A549 (cell line): Measurements from ENCODE around the gene COQ6. TPM values are rescaled to one million over a fixed set of nuclear protein-coding genes. Genes with fewer than 3 reads are reported as not detected.

Source experiments
- ATAC-seq, 2 experiments: fragments of 200-7000 bp in 1 of 2; fragments of >200 bp in 1 of 2; cut with Nextera tagmentation in 1 of 2; cut with Tn5 transposase in 1 of 2; 3 replicates each; pipeline versions ENCODE4 v1.8.0 to v1.9.1; 2018 to 2020; ENCODE audit warnings: mild to moderate bottlenecking in 1 of 2, moderate library complexity in 1 of 2
- CTCF ChIA-PET: fragments of 300-600 bp; sonication (Branson Sonifier 250); formaldehyde crosslinking; extraction: SDS; loops from one replicate; lab custom pipeline; 2021; ENCODE audit warnings: antibody characterized with exemption, inconsistent platforms; lab: Yijun Ruan, JAX
- POLR2A ChIA-PET: fragments of 350-600 bp; formaldehyde crosslinking; extraction: SDS; loops from one replicate; lab custom pipeline; 2021; ENCODE audit warnings: antibody characterized with exemption, inconsistent platforms; lab: Yijun Ruan, JAX
- DNase-seq, 2 experiments: peaks; one replicate each; pipeline versions ENCODE4 v3.0.0 to v3.0.0-alpha.2; 2011 to 2016; ENCODE audit warnings: low read depth in 1 of 2, low spot score in 1 of 2
- FAIRE-seq: peaks from 2 replicates; lab custom pipeline; 2011; peaks lifted over from hg19 to GRCh38; lab: Jason Lieb, UNC
- H3K27ac ChIP-seq, 2 experiments: fragments of >200 bp; sonication (Bioruptor Twin); formaldehyde crosslinking; 3 replicates each; pipeline ENCODE4 v1.5.1; 2016 to 2017
- H3K4me1 ChIP-seq: fragments of >200 bp; sonication (Bioruptor Twin); formaldehyde crosslinking; 3 replicates; pipeline ENCODE4 v1.6.1; 2016
- H3K4me2 ChIP-seq: fragments of >200 bp; sonication (Bioruptor Twin); formaldehyde crosslinking; 3 replicates; pipeline ENCODE4 v1.6.1; 2016
- H3K4me3 ChIP-seq: fragments of >200 bp; sonication (Bioruptor Twin); formaldehyde crosslinking; 3 replicates; pipeline ENCODE4 v1.5.1; 2016
- H3K9me3 ChIP-seq: fragments of >200 bp; sonication (Bioruptor Twin); formaldehyde crosslinking; 3 replicates; pipeline ENCODE4 v1.6.1; 2016
- ATOH8 ChIP-seq: fragments of 250-450 bp; sonication (Bioruptor Pico); IDR thresholded peaks from 2 replicates; pipeline ENCODE4 v1.5.0; 2020; ENCODE audit warnings: low read depth, mild to moderate bottlenecking, moderate library complexity
- BCL3 ChIP-seq: fragments of >200 bp; sonication (Bioruptor Twin); formaldehyde crosslinking; IDR thresholded peaks from 3 replicates; pipeline ENCODE4 v1.6.1; 2016
- BHLHE40 ChIP-seq: IDR thresholded peaks from 2 replicates; pipeline ENCODE4 v1.6.1; 2012; ENCODE audit warnings: low read depth, low read length, inconsistent platforms
- CBX2 ChIP-seq: fragments of 200-600 bp; sonication (generic); IDR thresholded peaks from 2 replicates; pipeline ENCODE4 v1.6.1; 2016; ENCODE audit warnings: low read depth, mild to moderate bottlenecking, borderline replicate concordance
- CEBPB ChIP-seq, 2 experiments: fragments of >200 bp in 1 of 2; sonication (Bioruptor Twin) in 1 of 2; formaldehyde crosslinking in 1 of 2; IDR thresholded peaks; 2 replicates each; pipeline ENCODE4 v1.6.1; 2012 to 2016
- CHD2 ChIP-seq: fragments of 150-350 bp; IDR thresholded peaks from 2 replicates; pipeline ENCODE4 v1.6.1; 2014; ENCODE audit warnings: low read length; ENCODE audit not compliant: partially characterized antibody
- CHD4 ChIP-seq: fragments of 200-600 bp; sonication (generic); IDR thresholded peaks from 2 replicates; pipeline ENCODE4 v1.6.1; 2016; ENCODE audit warnings: antibody characterized with exemption, mild to moderate bottlenecking, borderline replicate concordance
- EHF ChIP-seq: fragments of 250-450 bp; sonication (Bioruptor Pico); IDR thresholded peaks from 2 replicates; pipeline ENCODE4 v1.5.0; 2020; ENCODE audit warnings: mild to moderate bottlenecking
- FOSB ChIP-seq: fragments of 250-450 bp; sonication (Bioruptor Pico); IDR thresholded peaks from 2 replicates; pipeline ENCODE4 v1.5.0; 2020; ENCODE audit warnings: mild to moderate bottlenecking, moderate library complexity
- FOSL2 ChIP-seq, 2 experiments: fragments of 450-650 bp in 1 of 2; fragments of >200 bp in 1 of 2; sonication (Bioruptor Twin) in 1 of 2; formaldehyde crosslinking; IDR thresholded peaks; 2 replicates each; pipeline versions ENCODE4 v1.5.0 to v1.6.1; 2016 to 2020; ENCODE audit warnings: mild to moderate bottlenecking in 1 of 2, moderate library complexity in 1 of 2
- FOXS1 ChIP-seq: fragments of 250-450 bp; sonication (Bioruptor Pico); IDR thresholded peaks from 2 replicates; pipeline ENCODE4 v1.5.0; 2020; ENCODE audit warnings: mild to moderate bottlenecking, moderate library complexity
- HES2 ChIP-seq: fragments of >200 bp; sonication (Bioruptor Twin); formaldehyde crosslinking; IDR thresholded peaks from 2 replicates; pipeline ENCODE4 v1.6.1; 2016
- HOXB5 ChIP-seq: fragments of 250-450 bp; sonication (Bioruptor Pico); IDR thresholded peaks from 2 replicates; pipeline ENCODE4 v1.5.0; 2020; ENCODE audit warnings: mild to moderate bottlenecking, moderate library complexity
- JUN ChIP-seq, 2 experiments: fragments of >200 bp; sonication (Bioruptor Twin); formaldehyde crosslinking; IDR thresholded peaks; 2 replicates in 1 of 2; 3 replicates in 1 of 2; pipeline ENCODE4 v1.6.1; 2016 to 2017
- JUNB ChIP-seq: fragments of >200 bp; sonication (Bioruptor Twin); formaldehyde crosslinking; IDR thresholded peaks from 2 replicates; pipeline ENCODE4 v1.6.1; 2016
- MAFK ChIP-seq: fragments of 450-650 bp; IDR thresholded peaks from 2 replicates; pipeline ENCODE4 v1.6.1; 2014; ENCODE audit not compliant: partially characterized antibody
- MAZ ChIP-seq: fragments of 150-350 bp; IDR thresholded peaks from 2 replicates; pipeline ENCODE4 v1.6.1; 2014; ENCODE audit warnings: antibody characterized with exemption, low read depth, low read length, borderline replicate concordance
- MYC ChIP-seq: IDR thresholded peaks from 2 replicates; pipeline ENCODE4 v1.6.1; 2012; ENCODE audit warnings: mild to moderate bottlenecking, inconsistent platforms, low read length, improper control_type of control experiment, borderline replicate concordance
- NPAS2 ChIP-seq: fragments of 250-450 bp; sonication (Bioruptor Pico); IDR thresholded peaks from 2 replicates; pipeline ENCODE4 v1.8.0; 2022; ENCODE audit warnings: mild to moderate bottlenecking, moderate library complexity, borderline replicate concordance
- NR3C1 ChIP-seq: fragments of >200 bp; sonication (Bioruptor Twin); formaldehyde crosslinking; IDR thresholded peaks from 3 replicates; pipeline ENCODE4 v1.6.1; 2017
- PHF8 ChIP-seq: fragments of 200-600 bp; sonication (generic); IDR thresholded peaks from 2 replicates; pipeline ENCODE4 v1.6.1; 2016; ENCODE audit warnings: low read depth, mild to moderate bottlenecking, antibody characterized with exemption, moderate library complexity, borderline replicate concordance
- POLR2AphosphoS2 ChIP-seq: conservative IDR thresholded peaks from 2 replicates; pipeline ENCODE4 v1.6.1; 2012; ENCODE audit warnings: low read length, improper control_type of control experiment, inconsistent platforms
- RAD21 ChIP-seq, 2 experiments: fragments of >200 bp in 1 of 2; sonication (Bioruptor Twin) in 1 of 2; formaldehyde crosslinking in 1 of 2; IDR thresholded peaks in 1 of 2; conservative IDR thresholded peaks in 1 of 2; 2 replicates in 1 of 2; 3 replicates in 1 of 2; pipeline ENCODE4 v1.6.1; 2012 to 2018; ENCODE audit warnings: inconsistent platforms in 1 of 2
- SMC3 ChIP-seq: fragments of >200 bp; sonication (Bioruptor Twin); formaldehyde crosslinking; IDR thresholded peaks from 3 replicates; pipeline ENCODE4 v1.6.1; 2018; ENCODE audit warnings: inconsistent platforms
- SREBF2 ChIP-seq: fragments of 450-650 bp; IDR thresholded peaks from 2 replicates; pipeline ENCODE4 v1.6.1; 2014; ENCODE audit warnings: mild to moderate bottlenecking, moderate library complexity
- TP53 ChIP-seq: fragments of 250-450 bp; sonication (Bioruptor Pico); IDR thresholded peaks from 2 replicates; pipeline ENCODE4 v1.5.0; 2021; ENCODE audit warnings: mild to moderate bottlenecking, moderate library complexity
- ZNF302 ChIP-seq: fragments of 250-450 bp; sonication (Bioruptor Pico); IDR thresholded peaks from 2 replicates; pipeline ENCODE4 v1.9.0; 2021; ENCODE audit warnings: inconsistent platforms, mild to moderate bottlenecking, moderate library complexity
- WGBS: methylation state at CpG from one replicate; pipeline ENCODE4 v1.1.6; 2017; ENCODE audit errors: missing lambda C conversion rate; 5-methylcytosine and 5-hydroxymethylcytosine counted together
- polyA plus RNA-seq, 4 experiments: library from polyadenylated mRNA; depleted of rRNA in 3 of 4; stranded (reverse); fragments of >200 nt; fragmentation: RNase III in 1 of 4; extraction: RNeasy Plus Mini Kit Qiagen cat#74134 plus additional on column Dnase treatment in 1 of 4; gene quantifications; 2 replicates in 3 of 4; 3 replicates in 1 of 4; pipeline ENCODE4 v1.2.3, GENCODE V29; 2011 to 2017
- TF ChIP-seq, protein P1 (sequence below): IDR thresholded peaks from 2 replicates; pipeline ENCODE4 v1.6.1; 2012
- TF ChIP-seq, protein P2 (sequence below): IDR thresholded peaks from 2 replicates; pipeline ENCODE4 v1.6.1; 2012

The COQ6 gene
- polyA plus RNA-seq, 2 of the 4 experiments (the other 2 are of a cell fraction) = 24.8 to 41.9 TPM

DNA sequence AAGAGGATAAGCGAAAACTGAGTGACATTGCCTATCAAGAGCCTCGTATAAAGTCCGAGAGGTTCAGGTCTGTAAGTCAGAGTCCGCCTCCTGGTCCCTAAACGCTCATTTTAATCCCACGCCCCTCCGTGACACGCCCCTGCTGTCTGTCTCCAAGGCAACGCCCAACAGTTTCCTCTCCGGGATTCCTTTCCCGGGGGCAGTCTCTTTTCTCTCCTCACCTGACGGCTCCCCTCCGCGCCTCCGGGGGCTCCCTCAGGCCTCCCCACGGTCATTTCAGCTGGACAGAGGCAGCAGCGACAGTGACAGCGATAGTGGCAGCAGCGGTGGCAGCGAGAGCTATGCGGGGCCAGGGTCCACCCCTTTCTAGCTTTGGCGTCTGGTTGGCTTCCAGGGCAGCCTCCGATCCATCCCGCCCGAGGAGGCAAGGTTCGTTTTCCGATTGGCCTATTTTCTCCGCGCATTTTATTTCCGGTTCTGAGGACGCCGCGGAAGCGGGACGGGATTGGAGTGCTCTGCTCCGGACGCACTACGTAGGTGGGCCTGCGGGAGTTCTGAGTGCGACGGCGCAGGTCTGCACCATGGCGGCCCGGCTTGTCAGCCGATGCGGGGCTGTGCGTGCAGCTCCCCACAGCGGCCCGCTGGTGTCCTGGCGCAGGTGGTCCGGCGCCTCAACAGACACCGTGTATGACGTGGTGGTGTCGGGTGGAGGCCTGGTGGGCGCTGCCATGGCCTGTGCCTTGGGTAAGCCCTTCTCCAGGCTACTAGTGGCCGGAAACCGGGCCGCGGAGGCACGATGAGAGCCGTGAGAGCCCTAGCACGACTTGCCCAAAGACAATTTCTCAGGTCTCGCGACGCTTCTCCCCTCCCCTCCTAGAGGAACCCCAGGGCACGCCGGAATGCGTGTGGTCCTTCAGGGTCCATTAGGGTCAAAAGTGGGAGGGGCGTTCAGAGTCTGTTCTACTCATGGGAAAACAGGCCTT, at the start of gene COQ6, which contains the start of gene FAM161B (continued):
- TF ChIP-seq EHF (CRISPR knock-in tag) (peak; percentile 29; the same call in 1 of the 2 replicates), BHLHE40 (0 out of 2 replicates have a peak, but pooled peaks have one; percentile 3), CHD4 (0 out of 2 replicates have a peak, but pooled peaks have one; percentile 1), CHD2 (peak; percentile 61)

GRCh38 chr14:73903028-73903427, 47.1 kb upstream of the COQ6 start:
- 95% methylated on average over 3 of the region's 3 CpGs for WGBS
- DNase-seq (no peak), FAIRE-seq (no peak), ATAC-seq (no peak)
- CTCF ChIA-PET = no interaction called here
- TF ChIP-seq JUNB = no peak
- TF ChIP-seq TP53 (CRISPR knock-in tag) = no peak
- no peak for TF ChIP-seq PHF8
- TF ChIP-seq MAFK = no peak
- TF ChIP-seq EHF (CRISPR knock-in tag) = no peak
- TF ChIP-seq BHLHE40 = no peak
- TF ChIP-seq RAD21 (conservative IDR thresholded peaks at IDR 0.05 in 1 of 2, IDR thresholded peaks at IDR 0.05 in 1 of 2) = no peak
- TF ChIP-seq SREBF2 = no peak
- TF ChIP-seq NR3C1 = no peak
- TF ChIP-seq SMC3 = no peak
- no peak for TF ChIP-seq POLR2AphosphoS2
- TF ChIP-seq, protein P1, sequence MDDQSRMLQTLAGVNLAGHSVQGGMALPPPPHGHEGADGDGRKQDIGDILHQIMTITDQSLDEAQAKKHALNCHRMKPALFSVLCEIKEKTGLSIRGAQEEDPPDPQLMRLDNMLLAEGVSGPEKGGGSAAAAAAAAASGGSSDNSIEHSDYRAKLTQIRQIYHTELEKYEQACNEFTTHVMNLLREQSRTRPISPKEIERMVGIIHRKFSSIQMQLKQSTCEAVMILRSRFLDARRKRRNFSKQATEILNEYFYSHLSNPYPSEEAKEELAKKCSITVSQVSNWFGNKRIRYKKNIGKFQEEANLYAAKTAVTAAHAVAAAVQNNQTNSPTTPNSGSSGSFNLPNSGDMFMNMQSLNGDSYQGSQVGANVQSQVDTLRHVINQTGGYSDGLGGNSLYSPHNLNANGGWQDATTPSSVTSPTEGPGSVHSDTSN = no peak
- TF ChIP-seq HOXB5 (CRISPR knock-in tag) = no peak
- TF ChIP-seq, protein P2, sequence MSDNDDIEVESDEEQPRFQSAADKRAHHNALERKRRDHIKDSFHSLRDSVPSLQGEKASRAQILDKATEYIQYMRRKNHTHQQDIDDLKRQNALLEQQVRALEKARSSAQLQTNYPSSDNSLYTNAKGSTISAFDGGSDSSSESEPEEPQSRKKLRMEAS = no peak
- no peak for TF ChIP-seq CHD4
- no peak for TF ChIP-seq FOSB (CRISPR knock-in tag)
- TF ChIP-seq MAZ = no peak
- H3K4me3 ChIP-seq = no peak overlapping the region
- POLR2A ChIA-PET = interaction anchor here (1.4 kb wide), 1 partner anchor 16 kb away, joined by 5 read pairs; the partner anchor contains the start of gene ZNF410
- H3K4me2 ChIP-seq = no peak overlapping the region
- H3K27ac ChIP-seq = no peak overlapping the region
- H3K4me1 ChIP-seq = no peaks in the 10 kb centered on the region
- no peaks in the 10 kb centered on the region for H3K9me3 ChIP-seq

GRCh38 chr14:73909681-73910080, 40.4 kb upstream of the COQ6 start:
- WGBS = 96% methylated on average over 1 of the region's 1 CpG
- POLR2A ChIA-PET = no interaction called here
- DNase-seq = no peak
- no peak overlapping the region for H3K27ac ChIP-seq
- no peak for FAIRE-seq
- TF ChIP-seq BCL3 (no peak), JUN (IDR thresholded peaks at IDR 0.05) (no peak), ATOH8 (CRISPR knock-in tag) (no peak), JUNB (no peak), TP53 (CRISPR knock-in tag) (no peak), FOXS1 (no peak), NPAS2 (CRISPR knock-in tag) (no peak), HES2 (no peak), FOSL2 (IDR thresholded peaks at IDR 0.05) (no peak), FOSL2 (CRISPR knock-in tag; IDR thresholded peaks at IDR 0.05) (no peak), PHF8 (no peak), ZNF302 (CRISPR knock-in tag) (no peak), CEBPB (IDR thresholded peaks at IDR 0.05) (no peak), CHD2 (no peak), CBX2 (no peak), MAZ (no peak), MYC (no peak)
- TF ChIP-seq, all 56 proteins: peak for 0
- no peak overlapping the region for H3K4me2 ChIP-seq
- CTCF ChIA-PET = interaction anchor here (0.7 kb wide), 1 partner anchor 56 kb away, joined by 3 read pairs; no protein-coding TSS in a partner anchor
- H3K4me1 ChIP-seq = no peaks in the 10 kb centered on the region
- no peak for ATAC-seq
- H3K9me3 ChIP-seq = 0 out of 3 replicates have a peak, but pooled peaks cover 4% of the 10 kb centered on the region
- H3K4me3 ChIP-seq = no peak overlapping the region
